GM18868 (cell line): ENCODE results near the gene LBX2.

Source experiments
- ATAC-seq: cut with Tn5 transposase; IDR thresholded peaks from one replicate; pipeline ENCODE4 v1.9.1; 2021; ENCODE audit warnings: mild to moderate bottlenecking, moderate library complexity; ENCODE audit not compliant: unreplicated experiment

The LBX2 gene

GRCh38 chr2:74499267-74499939 is at the start of gene LBX2:
Gene LBX2 (minus strand): TSS chr2:74499603. CDS start chr2:74499537, 66 bp downstream.
- no peak for ATAC-seq

- no peak for ATAC-seq
These were observed 49.0 kb upstream of the LBX2 start for GRCh38 chr2:74548285-74548899.

- no peak for ATAC-seq
These were observed 46.6 kb upstream of the LBX2 start for GRCh38 chr2:74546004-74546403.

- ATAC-seq = no peak
These were observed 45.2 kb upstream of the LBX2 start for GRCh38 chr2:74544634-74545033.

GRCh38 chr2:74542978-74543377 is 43.6 kb upstream of the LBX2 start:
- no peak for ATAC-seq

GRCh38 chr2:74540291-74540690 is 40.9 kb upstream of the LBX2 start:
- ATAC-seq = no peak

GRCh38 chr2:74538881-74539339 is 39.5 kb upstream of the LBX2 start:
- ATAC-seq = peak; percentile 77

GRCh38 chr2:74537140-74537539 is 37.7 kb upstream of the LBX2 start:
- ATAC-seq = no peak

GRCh38 chr2:74536166-74536950 is 37.0 kb upstream of the LBX2 start:
- ATAC-seq = no peak

- no peak for ATAC-seq
These were observed 36.1 kb upstream of the LBX2 start for GRCh38 chr2:74535440-74535965.

- ATAC-seq = no peak
These were observed 35.0 kb upstream of the LBX2 start for GRCh38 chr2:74534411-74534810.

- no peak for ATAC-seq
These were observed 34.1 kb upstream of the LBX2 start for GRCh38 chr2:74533464-74533863.

GRCh38 chr2:74532222-74532621 is 32.8 kb upstream of the LBX2 start:
- ATAC-seq = no peak

GRCh38 chr2:74531666-74532065 is 32.3 kb upstream of the LBX2 start:
- ATAC-seq = no peak

- peak; percentile 33 for ATAC-seq
These were observed 31.1 kb upstream of the LBX2 start for GRCh38 chr2:74530239-74531187.

- ATAC-seq = peak; percentile 79
These were observed 30.2 kb upstream of the LBX2 start, which contains the start of the genes AUP1 and HTRA2 for GRCh38 chr2:74529357-74530238. Gene AUP1 (minus strand): TSS chr2:74529706. CDS start chr2:74529629, 77 bp downstream. Gene HTRA2 (plus strand): TSS chr2:74529933. CDS start chr2:74530007, 74 bp downstream.

- ATAC-seq = peak; percentile 0
These were observed 29.4 kb upstream of the LBX2 start for GRCh38 chr2:74528600-74529356.

- ATAC-seq = no peak
These were observed 28.3 kb upstream of the LBX2 start for GRCh38 chr2:74527741-74528140.
